ENCODE measurements around the gene NOL3. TPM values are rescaled to one million over a fixed set of nuclear protein-coding genes. Genes with fewer than 3 reads are reported as not detected.
A peak's percentile ranks its signal among the peaks of the same experiment; 100 is the strongest.

Gene NOL3
- total and polyA plus RNA-seq, 9 of the 15 experiments (the other 6 are each of a cell fraction or from before 2014, with no cell fraction given) = 0.45 to 14.0 (median 5.4) TPM

- TF ChIP-seq, protein P1, sequence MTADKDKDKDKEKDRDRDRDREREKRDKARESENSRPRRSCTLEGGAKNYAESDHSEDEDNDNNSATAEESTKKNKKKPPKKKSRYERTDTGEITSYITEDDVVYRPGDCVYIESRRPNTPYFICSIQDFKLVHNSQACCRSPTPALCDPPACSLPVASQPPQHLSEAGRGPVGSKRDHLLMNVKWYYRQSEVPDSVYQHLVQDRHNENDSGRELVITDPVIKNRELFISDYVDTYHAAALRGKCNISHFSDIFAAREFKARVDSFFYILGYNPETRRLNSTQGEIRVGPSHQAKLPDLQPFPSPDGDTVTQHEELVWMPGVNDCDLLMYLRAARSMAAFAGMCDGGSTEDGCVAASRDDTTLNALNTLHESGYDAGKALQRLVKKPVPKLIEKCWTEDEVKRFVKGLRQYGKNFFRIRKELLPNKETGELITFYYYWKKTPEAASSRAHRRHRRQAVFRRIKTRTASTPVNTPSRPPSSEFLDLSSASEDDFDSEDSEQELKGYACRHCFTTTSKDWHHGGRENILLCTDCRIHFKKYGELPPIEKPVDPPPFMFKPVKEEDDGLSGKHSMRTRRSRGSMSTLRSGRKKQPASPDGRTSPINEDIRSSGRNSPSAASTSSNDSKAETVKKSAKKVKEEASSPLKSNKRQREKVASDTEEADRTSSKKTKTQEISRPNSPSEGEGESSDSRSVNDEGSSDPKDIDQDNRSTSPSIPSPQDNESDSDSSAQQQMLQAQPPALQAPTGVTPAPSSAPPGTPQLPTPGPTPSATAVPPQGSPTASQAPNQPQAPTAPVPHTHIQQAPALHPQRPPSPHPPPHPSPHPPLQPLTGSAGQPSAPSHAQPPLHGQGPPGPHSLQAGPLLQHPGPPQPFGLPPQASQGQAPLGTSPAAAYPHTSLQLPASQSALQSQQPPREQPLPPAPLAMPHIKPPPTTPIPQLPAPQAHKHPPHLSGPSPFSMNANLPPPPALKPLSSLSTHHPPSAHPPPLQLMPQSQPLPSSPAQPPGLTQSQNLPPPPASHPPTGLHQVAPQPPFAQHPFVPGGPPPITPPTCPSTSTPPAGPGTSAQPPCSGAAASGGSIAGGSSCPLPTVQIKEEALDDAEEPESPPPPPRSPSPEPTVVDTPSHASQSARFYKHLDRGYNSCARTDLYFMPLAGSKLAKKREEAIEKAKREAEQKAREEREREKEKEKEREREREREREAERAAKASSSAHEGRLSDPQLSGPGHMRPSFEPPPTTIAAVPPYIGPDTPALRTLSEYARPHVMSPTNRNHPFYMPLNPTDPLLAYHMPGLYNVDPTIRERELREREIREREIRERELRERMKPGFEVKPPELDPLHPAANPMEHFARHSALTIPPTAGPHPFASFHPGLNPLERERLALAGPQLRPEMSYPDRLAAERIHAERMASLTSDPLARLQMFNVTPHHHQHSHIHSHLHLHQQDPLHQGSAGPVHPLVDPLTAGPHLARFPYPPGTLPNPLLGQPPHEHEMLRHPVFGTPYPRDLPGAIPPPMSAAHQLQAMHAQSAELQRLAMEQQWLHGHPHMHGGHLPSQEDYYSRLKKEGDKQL (CRISPR knock-in tag; IDR thresholded peaks at IDR 0.05; ENCODE audit: borderline replicate concordance) = no peak
- TF ChIP-seq NCOA6 (IDR thresholded peaks at IDR 0.05) = no peak
- no peak for TF ChIP-seq SIX5 (IDR thresholded peaks at IDR 0.05; ENCODE audit: borderline replicate concordance in 1 of 2, insufficient read depth in 1 of 2, low read depth in 1 of 2, low read length in 2 of 2)
- TF ChIP-seq CXXC5 (CRISPR knock-in tag; IDR thresholded peaks at IDR 0.05) = peak; percentile 92
- no peak for TF ChIP-seq SAFB (IDR thresholded peaks at IDR 0.05; ENCODE audit: borderline replicate concordance, low read depth, low read length)
- no peak for TF ChIP-seq RBM34 (IDR thresholded peaks at IDR 0.05; ENCODE audit: borderline replicate concordance, insufficient read depth, low read length)
- TF ChIP-seq NEUROD1 (IDR thresholded peaks at IDR 0.05; ENCODE audit: borderline replicate concordance, low read depth, low read length, partially characterized antibody) = no peak
- no peak for TF ChIP-seq NR3C1 (CRISPR knock-in tag; IDR thresholded peaks at IDR 0.05)
- peak; percentile 77 for TF ChIP-seq USF1 (CRISPR knock-in tag; IDR thresholded peaks at IDR 0.05)
- TF ChIP-seq GATAD2A (IDR thresholded peaks at IDR 0.05) = no peak
- TF ChIP-seq ZNF586 (CRISPR knock-in tag; conservative IDR thresholded peaks at IDR 0.05) = no peak
- TF ChIP-seq RAD21 (CRISPR knock-in tag; conservative IDR thresholded peaks at IDR 0.05 in 1 of 2, IDR thresholded peaks at IDR 0.05 in 1 of 2) = no peak
- TF ChIP-seq NCOR1 (IDR thresholded peaks at IDR 0.05) = 0 out of 2 replicates have a peak, but pooled peaks have one; percentile 25
- no peak for TF ChIP-seq RAD51 (IDR thresholded peaks at IDR 0.05; ENCODE audit: borderline replicate concordance, low read depth)
- no peak for TF ChIP-seq ZFP36 (IDR thresholded peaks at IDR 0.05; ENCODE audit: low read depth, low read length, partially characterized antibody)
- TF ChIP-seq CREB3 (tag; conservative IDR thresholded peaks at IDR 0.05; ENCODE audit: low read depth) = no peak
- TF ChIP-seq RFX7 (CRISPR knock-in tag; IDR thresholded peaks at IDR 0.05) = no peak
- TF ChIP-seq NFYB (IDR thresholded peaks at IDR 0.05; ENCODE audit: extremely low read depth, insufficient read length) = no peak
These were observed 5.7 kb upstream of the NOL3 start, which contains the start of gene HSF4 (continued) for GRCh38 chr16:67164599-67165061.
